GM12878 (cell line): ENCODE data around the gene KDM8.

Experiments used
- CTCF ChIP-seq, 3 experiments: IDR thresholded peaks in 2 of 3; conservative IDR thresholded peaks in 1 of 3; 2 replicates each; pipeline ENCODE4 v1.5.1; 2011; ENCODE audit warnings: low read depth in 3 of 3, low read length in 3 of 3, mild to moderate bottlenecking in 3 of 3, control low read depth in 2 of 3, moderate library complexity in 2 of 3, inconsistent platforms in 1 of 3, mixed read lengths in 1 of 3; ENCODE audit not compliant: control insufficient read depth in 2 of 3, insufficient read depth in 1 of 3; ENCODE audit errors: extremely low read depth in 1 of 3
- EZH2 ChIP-seq: IDR thresholded peaks from 2 replicates; pipeline ENCODE4 v1.6.1; 2012; ENCODE audit warnings: low read depth, mild to moderate bottlenecking, control low read depth, inconsistent platforms, low read length, borderline replicate concordance; ENCODE audit not compliant: control insufficient read depth
- FOS ChIP-seq: IDR thresholded peaks from 3 replicates; pipeline ENCODE4 v1.6.1; 2011; ENCODE audit warnings: borderline replicate concordance; ENCODE audit not compliant: insufficient read length; ENCODE audit errors: extremely low read depth
- MYC ChIP-seq: IDR thresholded peaks from 2 replicates; pipeline ENCODE4 v1.6.1; 2011; ENCODE audit warnings: mild to moderate bottlenecking, low read length, moderate library complexity, inconsistent platforms; ENCODE audit not compliant: insufficient read depth, insufficient replicate concordance, insufficient read length, severe bottlenecking
- NFYA ChIP-seq: IDR thresholded peaks from 2 replicates; pipeline ENCODE4 v1.6.1; 2011; ENCODE audit warnings: low read depth, mild to moderate bottlenecking, low read length, improper control_type of control experiment, borderline replicate concordance
- POLR2A ChIP-seq: IDR thresholded peaks from 2 replicates; pipeline ENCODE4 v1.6.1; 2011; ENCODE audit warnings: low read depth, mild to moderate bottlenecking, low read length
- POLR2AphosphoS5 ChIP-seq: IDR thresholded peaks from 2 replicates; pipeline ENCODE4 v1.6.1; 2011; ENCODE audit warnings: mild to moderate bottlenecking, low read length, inconsistent platforms
- RELA ChIP-seq: fragments of 450-650 bp; IDR thresholded peaks from 2 replicates; pipeline ENCODE4 v1.8.0; 2014; ENCODE audit warnings: borderline replicate concordance; ENCODE audit not compliant: partially characterized antibody
- RFX5 ChIP-seq: IDR thresholded peaks from 2 replicates; pipeline ENCODE4 v1.6.1; 2011; ENCODE audit warnings: low read depth, low read length, improper control_type of control experiment
- SRF ChIP-seq, 2 experiments: IDR thresholded peaks; 2 replicates each; pipeline ENCODE4 v1.6.1; 2011; ENCODE audit warnings: low read depth in 2 of 2, low read length in 2 of 2, mild to moderate bottlenecking in 1 of 2, moderate library complexity in 1 of 2
- ZSCAN29 ChIP-seq: fragments of 450-650 bp; IDR thresholded peaks from 2 replicates; pipeline ENCODE4 v1.6.1; 2017; ENCODE audit warnings: mild to moderate bottlenecking, moderate library complexity

GRCh38 chr16:27264151-27264550 is 60.8 kb downstream of the KDM8 start:
- TF ChIP-seq CTCF (IDR thresholded peaks at IDR 0.05 in 2 of 3, conservative IDR thresholded peaks at IDR 0.05 in 1 of 3; ENCODE audit: control insufficient read depth in 2 of 3, extremely low read depth in 1 of 3, insufficient read depth in 1 of 3, low read depth in 3 of 3, low read length in 3 of 3): no peak
- no peak for TF ChIP-seq NFYA
- TF ChIP-seq RELA: no peak
- TF ChIP-seq POLR2A: no peak
- TF ChIP-seq SRF (IDR thresholded peaks at IDR 0.05; ENCODE audit: low read depth in 2 of 2, low read length in 2 of 2): no peak
- TF ChIP-seq EZH2: no peak
- TF ChIP-seq RFX5: no peak
- TF ChIP-seq FOS: no peak
- TF ChIP-seq POLR2AphosphoS5: no peak
- TF ChIP-seq MYC: no peak
- TF ChIP-seq ZSCAN29: no peak
